ENCODE data around the gene SMOC1.

The SMOC1 gene

DNA sequence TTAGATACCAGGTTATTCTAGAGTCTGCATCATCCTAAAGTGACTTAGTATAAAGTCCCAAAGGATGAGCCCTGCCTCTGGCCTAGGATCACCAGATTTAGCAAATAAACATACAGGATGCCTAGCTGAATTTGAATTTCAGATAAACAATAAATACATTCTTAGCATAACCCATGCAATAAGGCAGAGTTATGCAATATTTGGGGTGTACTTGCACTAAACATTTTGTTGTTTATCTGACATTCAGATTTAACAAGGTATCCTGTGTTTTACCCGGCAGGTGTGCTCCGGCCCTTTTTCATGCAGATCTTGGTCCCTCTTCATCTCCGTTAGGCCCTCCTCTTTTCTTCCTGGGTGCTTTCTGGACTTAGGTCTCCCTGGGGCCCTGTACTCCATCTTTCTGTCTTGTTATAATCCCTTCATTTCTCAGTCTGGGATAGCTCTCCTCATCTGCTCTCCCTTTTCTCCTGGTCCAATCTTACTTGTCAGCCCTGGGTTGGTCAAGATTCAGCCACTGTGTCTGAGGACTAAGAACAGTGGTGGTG is 18.1 kb upstream of the SMOC1 start:
- no peak for DNase-seq

- no peak for DNase-seq
These were observed 16.1 kb upstream of the SMOC1 start for GRCh38 chr14:69863083-69863482.

DNA sequence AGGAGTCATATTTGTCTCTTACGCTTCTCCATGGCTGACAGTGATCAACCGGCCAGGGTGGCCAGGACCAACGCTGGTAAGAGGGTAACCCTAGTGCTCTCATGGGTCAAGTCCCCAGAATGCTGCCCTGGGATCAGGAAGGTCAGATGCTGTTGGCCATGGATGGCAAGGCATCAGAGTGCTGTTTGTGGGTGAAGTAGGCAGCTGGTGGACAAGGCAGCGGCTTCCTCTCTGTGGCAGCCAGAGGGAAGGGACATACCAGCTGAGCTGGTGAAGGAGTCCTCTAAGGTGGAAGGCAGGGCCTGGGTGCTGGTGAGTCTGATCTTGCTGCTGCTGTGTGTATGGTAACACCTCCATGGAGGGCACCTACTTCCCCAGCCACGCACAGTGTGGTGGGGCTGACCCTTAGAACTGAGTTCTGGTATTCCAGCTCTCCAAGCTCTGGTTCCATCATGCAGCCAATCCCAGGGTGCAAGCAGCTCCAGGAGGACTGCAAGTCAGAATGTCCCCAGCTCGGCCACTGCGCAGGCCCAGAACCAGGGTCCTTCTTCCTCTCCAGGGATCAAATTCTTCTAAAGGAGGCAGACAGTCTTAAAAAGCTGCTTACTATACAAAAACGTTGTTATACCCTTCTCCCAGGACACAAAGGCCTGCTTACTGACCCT is 13.4 kb upstream of the SMOC1 start:
- no peak for DNase-seq

DNA sequence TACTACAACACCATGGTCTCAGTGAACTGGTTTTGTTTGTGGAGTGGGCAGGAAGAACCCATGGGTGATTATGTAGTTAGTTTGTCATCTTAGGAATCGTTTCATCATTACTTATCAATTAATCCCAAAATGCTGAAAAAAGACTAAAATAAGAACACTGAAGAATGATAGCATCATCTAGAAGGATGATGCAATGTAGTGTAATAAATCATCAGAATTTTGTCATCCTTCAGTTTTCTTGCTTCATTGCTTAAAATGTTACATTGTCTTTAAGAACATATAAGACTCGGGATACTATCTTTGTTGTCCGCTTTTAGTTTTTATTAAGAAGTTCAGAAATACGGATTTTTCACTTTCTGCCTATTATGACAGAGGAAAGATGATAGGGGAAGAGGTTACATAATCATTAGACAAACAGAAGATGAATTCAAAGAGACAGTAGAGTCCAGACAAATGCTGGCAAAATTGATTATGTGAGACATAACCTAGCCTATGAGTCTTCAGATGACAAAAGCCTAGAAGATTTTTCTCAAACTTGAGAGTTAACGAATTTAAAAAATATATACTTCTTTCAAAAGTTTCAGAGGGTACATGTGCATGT is 10.8 kb upstream of the SMOC1 start:
- DNase-seq: no peak

- no peak for DNase-seq
These were observed 8.6 kb upstream of the SMOC1 start for GRCh38 chr14:69870613-69871012.

DNA sequence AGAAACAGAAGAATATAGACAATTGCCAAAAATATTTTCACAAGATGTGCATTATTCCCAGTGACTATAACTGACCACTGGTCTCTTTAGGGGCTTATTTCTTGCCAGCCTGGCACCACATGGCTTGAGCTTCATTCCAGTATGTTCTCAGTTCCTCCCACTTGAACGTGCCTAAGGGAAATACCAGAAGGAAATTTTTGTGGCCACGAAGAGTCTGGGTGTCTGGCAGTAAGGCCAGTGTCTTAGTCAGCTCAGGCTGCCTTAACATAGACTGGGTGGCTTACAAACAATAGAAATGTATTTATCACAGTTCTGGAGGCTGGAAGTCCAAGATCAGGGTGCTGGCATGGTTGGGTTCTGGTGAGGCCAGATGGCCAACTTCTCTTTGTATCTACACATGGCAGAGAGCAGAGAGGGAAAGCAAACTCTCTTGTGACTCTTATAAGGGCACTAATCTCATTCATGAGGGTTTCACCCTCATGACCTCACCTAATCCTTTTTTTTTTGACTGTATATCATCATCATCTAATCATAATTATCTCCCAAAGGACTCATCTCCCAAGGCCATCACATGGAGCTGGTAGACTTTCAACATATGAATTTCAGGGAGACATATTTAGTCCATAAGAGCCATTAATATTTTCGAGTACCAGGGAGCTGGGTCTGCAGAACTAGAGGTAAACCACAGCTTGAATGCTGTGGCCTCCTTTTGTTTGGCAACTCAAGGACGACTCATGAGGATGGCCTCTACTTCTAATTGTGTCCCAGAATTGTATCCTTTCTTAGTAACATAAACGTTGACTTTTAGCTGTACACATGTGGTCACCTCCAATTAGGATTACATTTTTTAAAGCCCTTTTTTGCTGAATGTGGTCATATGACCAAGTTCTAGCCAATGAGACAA is 5.1 kb upstream of the SMOC1 start:
- no peak for DNase-seq

- no peak for DNase-seq
These were observed 2.9 kb upstream of the SMOC1 start for GRCh38 chr14:69876221-69876847.

DNA sequence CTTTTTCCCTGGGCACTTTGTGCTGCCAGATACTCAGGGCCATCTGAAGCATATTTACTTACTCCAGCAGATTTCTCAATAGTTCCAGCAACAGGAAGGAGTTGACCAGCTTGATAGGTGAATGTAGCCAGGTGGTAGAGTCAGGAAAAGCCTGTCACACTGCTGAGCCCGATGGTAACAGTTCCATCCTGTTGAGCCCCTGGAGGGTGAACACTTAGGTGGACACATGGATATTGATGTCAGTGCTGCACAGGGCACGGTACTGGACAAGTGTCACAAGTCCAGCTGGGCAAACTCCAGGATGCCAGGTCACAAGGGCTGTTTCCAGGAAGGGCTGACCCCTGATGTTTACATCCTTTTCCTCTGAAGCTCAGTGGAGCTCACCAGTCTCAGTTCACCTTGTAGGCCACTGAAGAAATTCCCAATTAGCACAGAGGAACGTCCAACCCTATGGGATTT is 2.3 kb upstream of the SMOC1 start:
- no peak for DNase-seq

- peak in 11 of 56 donors; percentile 1 to 25 (median 9) for DNase-seq
These were observed 1.7 kb upstream of the SMOC1 start for GRCh38 chr14:69877492-69877891.

GRCh38 chr14:69878251-69878650 is 965 bp upstream of the SMOC1 start:
- no peak for DNase-seq

GRCh38 chr14:69880044-69880487 is 850 bp downstream of the SMOC1 start:
- DNase-seq: peak in 1 of 56 donors; percentile 33

GRCh38 chr14:69880893-69881292 is 1.7 kb downstream of the SMOC1 start:
- DNase-seq: no peak

- DNase-seq: no peak
These were observed 3.1 kb downstream of the SMOC1 start for GRCh38 chr14:69882116-69882864.

GRCh38 chr14:69882915-69883314 is 3.7 kb downstream of the SMOC1 start:
- DNase-seq: no peak

- no peak for DNase-seq
These were observed 7.4 kb downstream of the SMOC1 start for GRCh38 chr14:69886453-69887242.

- no peak for DNase-seq
These were observed 8.8 kb downstream of the SMOC1 start for GRCh38 chr14:69887740-69888657.

GRCh38 chr14:69891422-69891821 is 12.2 kb downstream of the SMOC1 start:
- peak in 11 of 56 donors; percentile 4 to 50 (median 11) for DNase-seq

DNA sequence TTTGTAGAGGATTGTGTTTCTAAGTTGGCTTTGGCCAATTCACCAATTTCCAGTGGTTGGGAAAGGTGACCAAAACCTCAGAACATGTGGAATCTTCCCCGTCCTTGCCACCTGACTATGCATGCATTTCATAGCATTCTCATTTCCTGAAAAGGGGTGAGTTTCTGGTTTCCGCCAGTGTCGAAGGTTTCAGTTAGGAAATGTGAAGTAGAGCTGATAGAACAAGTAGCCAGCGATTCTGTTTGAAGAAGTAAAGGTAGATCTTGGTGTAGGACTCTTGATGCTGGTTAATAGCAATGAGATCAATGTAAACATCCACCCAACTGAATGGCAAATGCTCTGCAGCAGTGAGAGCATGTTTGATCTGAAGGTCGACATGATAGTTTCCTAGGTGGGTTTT is 15.9 kb downstream of the SMOC1 start:
- DNase-seq: no peak

DNA sequence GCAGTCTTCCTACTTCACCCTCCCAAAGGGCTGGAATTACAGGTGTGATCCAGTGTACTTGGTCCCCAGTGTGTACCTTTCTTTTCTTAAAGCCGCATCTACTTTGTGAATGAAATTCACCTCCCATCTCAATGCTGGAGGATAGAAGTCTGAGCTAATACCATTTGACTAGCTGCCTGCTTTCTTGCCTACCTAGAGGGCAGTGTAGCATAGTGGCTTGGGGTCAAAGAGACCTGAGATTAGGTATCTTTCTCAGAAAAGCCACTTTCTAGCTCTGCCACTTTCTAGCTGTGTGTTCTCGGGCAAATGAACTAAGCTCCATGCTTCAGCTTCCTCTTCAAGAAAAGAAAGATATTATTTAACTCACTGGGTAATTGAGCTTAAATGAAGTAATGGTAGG is 16.9 kb downstream of the SMOC1 start:
- no peak for DNase-seq

Data from nucleus accumbens (tissue), 56 donors.